RWPE1 (cell line): ENCODE data around the gene ZRANB3.
A peak's percentile ranks its signal among the peaks of the same experiment; 100 is the strongest.
"Not testable (repeated sequence)": the region's sequence is repeated elsewhere in the genome, so short reads cannot be mapped to it uniquely, and the experiment has no call there.

Experiments
- CTCF ChIA-PET: fragments of 350-600 bp; sonication (Branson Sonifier 250); formaldehyde crosslinking; extraction: SDS; loops from one replicate; lab custom pipeline; 2021; lab: Yijun Ruan, JAX
- POLR2A ChIA-PET: fragments of 400-600 bp; formaldehyde crosslinking; extraction: SDS; loops from one replicate; lab custom pipeline; 2020; ENCODE audit warnings: antibody characterized with exemption; ENCODE audit not compliant: low non-redundant PET; lab: Yijun Ruan, JAX
- DNase-seq: peaks from one replicate; pipeline ENCODE4 v3.0.0; 2012; ENCODE audit warnings: low spot score
- H3K27ac ChIP-seq: fragments of 450-650 bp; 2 replicates; pipeline ENCODE4 v1.5.1; 2017
- CTCF ChIP-seq: fragments of 450-650 bp; conservative IDR thresholded peaks from 2 replicates; pipeline ENCODE4 v1.5.1; 2017; ENCODE audit warnings: low read depth, mild to moderate bottlenecking

Gene ZRANB3

DNA sequence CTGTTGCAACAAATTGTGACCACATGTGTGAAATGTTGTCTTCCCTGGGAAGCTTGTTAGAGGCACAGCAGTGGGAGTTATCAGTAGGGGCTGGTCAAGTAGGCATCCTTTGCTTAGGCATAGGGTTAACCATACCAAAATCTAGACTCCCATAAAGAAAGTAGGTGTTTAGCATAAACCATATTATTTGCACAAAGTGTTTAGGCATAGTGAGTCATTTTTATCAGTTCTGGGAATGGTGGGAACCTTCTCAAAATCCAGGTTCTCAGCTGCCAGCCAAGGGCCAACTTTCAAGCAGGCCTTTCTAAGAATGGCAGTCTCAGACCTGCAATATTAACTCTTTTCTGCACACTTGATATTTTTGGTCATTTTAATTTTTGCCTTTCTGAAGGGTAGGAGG lies 390.4 kb downstream of the ZRANB3 start:
- no peak for DNase-seq
- ChIA-PET POLR2A (no interaction called here), CTCF (no interaction called here)
- H3K27ac ChIP-seq: no peak overlapping the region
- no peak for TF ChIP-seq CTCF

DNA sequence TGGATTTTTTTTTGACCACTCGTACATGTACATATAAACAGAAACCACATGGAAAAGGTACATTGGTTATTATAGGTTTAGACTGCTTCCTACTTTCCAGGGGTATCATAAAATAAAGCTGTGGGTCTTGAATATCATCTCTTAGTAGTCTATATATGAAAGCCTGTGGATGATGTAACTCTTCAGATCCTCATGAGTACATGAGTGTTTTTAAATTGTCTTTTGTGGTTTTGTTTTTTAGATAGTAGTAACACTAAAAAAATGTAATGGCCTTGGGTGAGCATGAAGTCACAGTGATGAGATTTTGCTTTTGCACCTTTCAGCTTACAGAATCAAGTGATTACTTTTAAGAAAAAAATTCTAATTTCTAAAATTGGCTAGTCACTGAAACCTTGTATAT lies 398.7 kb downstream of the ZRANB3 start:
- DNase-seq: no peak
- no peak for TF ChIP-seq CTCF
- POLR2A ChIA-PET: no interaction called here
- CTCF ChIA-PET: no interaction called here
- H3K27ac ChIP-seq: no peak overlapping the region

- DNase-seq: no peak
- ChIA-PET POLR2A (no interaction called here), CTCF (no interaction called here)
- no peak overlapping the region for H3K27ac ChIP-seq
- no peak for TF ChIP-seq CTCF
Measured at GRCh38 chr2:135130751-135131150, 400.3 kb downstream of the ZRANB3 start.

DNA sequence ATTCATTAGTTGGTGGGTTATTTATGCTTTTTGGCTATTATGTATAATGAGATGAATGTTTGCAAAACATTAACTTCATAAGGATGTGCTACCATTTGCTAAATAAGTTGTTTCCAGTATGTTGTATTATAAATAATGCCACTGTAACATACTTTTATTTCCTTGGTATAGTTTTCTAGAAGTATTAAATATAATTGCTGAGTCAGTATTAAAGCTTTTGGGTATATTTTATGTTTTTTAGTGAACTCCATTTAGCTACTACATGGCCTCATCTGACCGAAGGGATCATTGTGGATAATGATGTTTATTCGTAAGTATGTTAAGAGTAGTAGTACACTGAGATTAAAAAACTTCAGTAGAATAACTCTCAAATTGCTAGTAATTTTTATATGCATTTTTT lies 405.1 kb downstream of the ZRANB3 start:
- H3K27ac ChIP-seq: no peak overlapping the region
- POLR2A ChIA-PET: no interaction called here
- CTCF ChIA-PET: no interaction called here

GRCh38 chr2:135124924-135125886 lies 405.8 kb downstream of the ZRANB3 start:
- TF ChIP-seq CTCF: no peak
- POLR2A ChIA-PET: no interaction called here
- CTCF ChIA-PET: no interaction called here
- no peak overlapping the region for H3K27ac ChIP-seq
- DNase-seq: peak; percentile 65

More for the DNA sequence above, 405.1 kb downstream of the ZRANB3 start:
- no peak for TF ChIP-seq CTCF
- DNase-seq: no peak

DNA sequence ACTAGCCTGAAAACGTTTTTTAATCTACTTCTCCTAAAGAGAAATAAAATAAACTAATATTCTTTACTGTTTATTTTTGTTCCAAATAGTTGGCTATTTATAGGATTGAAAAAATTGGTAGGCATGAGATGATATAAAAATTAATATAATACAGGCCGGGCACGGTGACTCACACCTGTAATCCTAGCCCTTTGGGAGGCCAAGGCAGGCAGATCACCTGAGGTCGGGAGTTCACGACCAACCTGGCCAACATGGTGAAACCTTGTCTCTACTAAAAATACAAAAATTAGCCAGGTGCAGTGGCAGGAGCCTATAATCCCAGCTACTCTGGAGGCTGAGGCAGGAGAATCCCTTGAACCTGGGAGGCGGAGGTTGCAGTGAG lies 409.4 kb downstream of the ZRANB3 start:
- DNase-seq, H3K27ac ChIP-seq, POLR2A ChIA-PET: not testable (repeated sequence)
- CTCF ChIA-PET: interaction anchor here (0.6 kb wide), 1 partner anchor 77 kb away, joined by 3 read pairs; no protein-coding TSS in a partner anchor
